Panc1 (cell line): ENCODE measurements around the gene RB1. TPM values are rescaled to one million over a fixed set of nuclear protein-coding genes. Genes with fewer than 3 reads are reported as not detected.

Experiments
- ATAC-seq: fragments of 200-7000 bp; cut with Tn5 transposase; 2 replicates; pipeline ENCODE4 v1.9.1; 2020; ENCODE audit warnings: mild to moderate bottlenecking, moderate library complexity
- BruUV-seq: library from RNA; stranded (reverse); fragments of 400-500 nt; replicated peaks from 2 replicates; lab custom pipeline; 2021; lab: Mats Ljungman, UMichigan
- CTCF ChIA-PET: fragments of 300-600 bp; sonication (Branson Sonifier 250); formaldehyde crosslinking; loops from one replicate; lab custom pipeline; 2022; ENCODE audit warnings: antibody characterized with exemption; lab: Charles Lee
- POLR2A ChIA-PET: fragments of 300-600 bp; sonication (Branson Sonifier 250); formaldehyde crosslinking; loops from one replicate; lab custom pipeline; 2022; ENCODE audit warnings: antibody characterized with exemption; lab: Charles Lee
- DNase-seq: peaks from one replicate; pipeline ENCODE4 v3.0.0-alpha.2; 2010; ENCODE audit warnings: low read depth, low spot score
- H3K27ac ChIP-seq: 2 replicates; pipeline ENCODE4 v1.5.1; 2011; ENCODE audit warnings: mild to moderate bottlenecking, low read length, inconsistent platforms
- H3K27me3 ChIP-seq: fragments of 200-500 bp; sonication (Bioruptor generic); 2 replicates; pipeline ENCODE4 v1.6.0; 2014; ENCODE audit warnings: low read length, inconsistent platforms; ENCODE audit not compliant: control insufficient read depth, insufficient read depth
- H3K36me3 ChIP-seq: fragments of 200-500 bp; sonication (Bioruptor generic); 2 replicates; pipeline ENCODE4 v1.5.1; 2014; ENCODE audit warnings: inconsistent platforms, mild to moderate bottlenecking, low read length, moderate library complexity; ENCODE audit not compliant: control insufficient read depth, insufficient read depth
- H3K4me1 ChIP-seq: 2 replicates; pipeline ENCODE4 v1.5.1; 2011; ENCODE audit warnings: inconsistent platforms, mild to moderate bottlenecking, low read length, moderate library complexity; ENCODE audit not compliant: control insufficient read depth, insufficient read depth
- H3K4me3 ChIP-seq, 2 experiments: 2 replicates each; pipeline ENCODE4 v1.5.1; 2011 to 2012; ENCODE audit warnings: low read depth in 2 of 2, low read length in 2 of 2, mild to moderate bottlenecking in 2 of 2, inconsistent platforms in 1 of 2, moderate library complexity in 1 of 2
- H3K9me3 ChIP-seq: fragments of 200-500 bp; sonication (Bioruptor generic); 2 replicates; pipeline ENCODE4 v1.5.1; 2014; ENCODE audit warnings: low read depth, mild to moderate bottlenecking, inconsistent platforms, low read length, moderate library complexity; ENCODE audit not compliant: control insufficient read depth, insufficient read depth
- CTCF ChIP-seq: fragments of 450-650 bp; IDR thresholded peaks from 2 replicates; pipeline ENCODE4 v1.5.1; 2017; ENCODE audit warnings: mild to moderate bottlenecking
- POLR2AphosphoS5 ChIP-seq: IDR thresholded peaks from 2 replicates; pipeline ENCODE4 v1.6.1; 2012; ENCODE audit warnings: mild to moderate bottlenecking, low read depth, low read length, moderate library complexity
- REST ChIP-seq, 2 experiments: IDR thresholded peaks; 2 replicates each; pipeline ENCODE4 v1.6.1; 2011 to 2012; ENCODE audit warnings: low read depth in 2 of 2, control low read depth in 1 of 2, low read length in 1 of 2, mild to moderate bottlenecking in 1 of 2, moderate library complexity in 1 of 2; ENCODE audit not compliant: insufficient read depth in 1 of 2
- SIN3A ChIP-seq: IDR thresholded peaks from 2 replicates; pipeline ENCODE4 v1.6.1; 2012; ENCODE audit warnings: low read depth, mild to moderate bottlenecking, low read length, moderate library complexity, borderline replicate concordance; ENCODE audit not compliant: insufficient read depth
- TCF7L2 ChIP-seq: IDR thresholded peaks from 2 replicates; pipeline ENCODE4 v1.6.1; 2011; ENCODE audit warnings: mild to moderate bottlenecking, low read depth, low read length, inconsistent platforms
- in situ Hi-C: cut with HindIII; loops from 2 replicates; pipeline ENCODE4 v1.10.0; 2016; ENCODE audit warnings: low sequenced_read_pairs, low pct_unique_long_range_greater_than_20kb
- intact Hi-C: fragments of 100-400 bp; cut with micrococcal nuclease; formaldehyde crosslinking; loops from one replicate; pipeline ENCODE4 v1.10.0; 2022; ENCODE audit not compliant: unreplicated experiment
- total RNA-seq: library from RNA; stranded (reverse); gene quantifications from one replicate; pipeline ENCODE4 v1.2.1, GENCODE V29; 2021; ENCODE audit not compliant: unreplicated experiment

Gene RB1
- total RNA-seq, 1 experiment from 2014 or later, result 36.0 TPM

GRCh38 chr13:48258002-48258401, 45.5 kb upstream of the RB1 start:
- CTCF ChIA-PET, result no interaction called here
- H3K27me3 ChIP-seq, result no peaks in the 10 kb centered on the region
- no TSS peak for BruUV-seq
- no peaks in the 10 kb centered on the region for H3K9me3 ChIP-seq
- DNase-seq, result no peak
- intact Hi-C loops, result no loop called here
- no peak for TF ChIP-seq SIN3A
- no peak for TF ChIP-seq CTCF
- no peak for TF ChIP-seq TCF7L2
- TF ChIP-seq POLR2AphosphoS5, result no peak
- no peak for TF ChIP-seq REST (IDR thresholded peaks at IDR 0.05; ENCODE audit: insufficient read depth in 1 of 2, low read depth in 2 of 2, low read length in 1 of 2)
- ATAC-seq, result no peak
- H3K4me3 ChIP-seq, result no peak overlapping the region
- peaks cover 16% of the 10 kb centered on the region for H3K36me3 ChIP-seq
- in situ Hi-C loops, result no loop called here
- no peaks in the 10 kb centered on the region for H3K4me1 ChIP-seq
- POLR2A ChIA-PET, result no interaction called here
- H3K27ac ChIP-seq, result no peak overlapping the region

- no peak overlapping the region for H3K4me3 ChIP-seq
- no peaks in the 10 kb centered on the region for H3K27me3 ChIP-seq
- H3K9me3 ChIP-seq, result no peaks in the 10 kb centered on the region
- no peaks in the 10 kb centered on the region for H3K4me1 ChIP-seq
- TF ChIP-seq POLR2AphosphoS5 (no peak), CTCF (no peak), REST (IDR thresholded peaks at IDR 0.05; ENCODE audit: insufficient read depth in 1 of 2, low read depth in 2 of 2, low read length in 1 of 2) (no peak), SIN3A (no peak), TCF7L2 (no peak)
- DNase-seq (no peak), ATAC-seq (no peak)
- intact Hi-C loops, result no loop called here
- H3K36me3 ChIP-seq, result peaks cover 16% of the 10 kb centered on the region
- H3K27ac ChIP-seq, result no peak overlapping the region
- no TSS peak for BruUV-seq
- CTCF ChIA-PET, result no interaction called here
- in situ Hi-C loops, result no loop called here
- POLR2A ChIA-PET, result no interaction called here
These were observed 45.1 kb upstream of the RB1 start for GRCh38 chr13:48258430-48258829.
